K562 (cell line): Measurements from ENCODE around the gene SLC29A3.

ENCODE experiments used
- CBFA2T2 ChIP-seq: fragments of 450-650 bp; conservative IDR thresholded peaks from 2 replicates; pipeline ENCODE4 v1.6.1; 2017; ENCODE audit warnings: mild to moderate bottlenecking
- USF2 ChIP-seq: sonication (generic); formaldehyde crosslinking; IDR thresholded peaks from 2 replicates; pipeline ENCODE4 v1.5.0; 2020; ENCODE audit warnings: missing genetic modification reagents
- ZFP30 ChIP-seq: fragments of 250-450 bp; sonication (Bioruptor Pico); IDR thresholded peaks from 2 replicates; pipeline ENCODE4 v1.8.0; 2022; ENCODE audit warnings: moderate library complexity, mild to moderate bottlenecking, inconsistent platforms, borderline replicate concordance
- ZNF282 ChIP-seq: sonication (generic); formaldehyde crosslinking; IDR thresholded peaks from 2 replicates; pipeline ENCODE4 v1.8.1; 2023; ENCODE audit warnings: missing genetic modification reagents

GRCh38 chr10:71358277-71358676 lies 39.2 kb downstream of the SLC29A3 start:
- TF ChIP-seq ZNF282 (CRISPR knock-in tag) (no peak), ZFP30 (CRISPR knock-in tag) (no peak), CBFA2T2 (no peak), USF2 (CRISPR knock-in tag) (no peak)
